ENCODE measurements around the gene AMPD2.

Gene AMPD2

GRCh38 chr1:109653306-109653705 is 33.7 kb downstream of the AMPD2 start:
- Mint-ChIP-seq H3K27me3 (ENCODE audit: low read depth) (peaks cover 25% of the 10 kb centered on the region), H3K9me3 (no peaks in the 10 kb centered on the region), H3K4me3 (peak overlapping the region; percentile 61 to 77 (median 70)), H3K36me3 (ENCODE audit: low read depth) (no peaks in the 10 kb centered on the region), H3K27ac (peak overlapping the region in 1 of 3 experiments; percentile 22), H3K4me1 (peaks cover 33% of the 10 kb centered on the region)
- TF ChIP-seq CTCF (IDR thresholded peaks at IDR 0.05; ENCODE audit: unreplicated experiment in 3 of 3): no peak

- peaks cover 34% of the 10 kb centered on the region for H3K4me1 Mint-ChIP-seq
- peaks cover 25% of the 10 kb centered on the region for H3K27me3 Mint-ChIP-seq (ENCODE audit: low read depth)
- H3K4me3 Mint-ChIP-seq: peak overlapping the region; percentile 67 to 95 (median 71)
- H3K36me3 Mint-ChIP-seq (ENCODE audit: low read depth): peaks cover 4% of the 10 kb centered on the region
- H3K9me3 Mint-ChIP-seq: no peaks in the 10 kb centered on the region
- H3K27ac Mint-ChIP-seq: peak overlapping the region in 1 of 3 experiments; percentile 17
- no peak for TF ChIP-seq CTCF (IDR thresholded peaks at IDR 0.05; ENCODE audit: unreplicated experiment in 3 of 3)
These were observed 34.9 kb downstream of the AMPD2 start for GRCh38 chr1:109654519-109654918.

GRCh38 chr1:109655615-109656519 is 36.2 kb downstream of the AMPD2 start, which contains the start of gene GSTM4:
Gene GSTM4 (plus strand): TSS chr1:109656099. CDS start chr1:109656390, 291 bp downstream.
- Mint-ChIP-seq H3K4me3 (peak within 1 kb of the TSS; percentile 94 to 96 (median 95)), H3K27me3 (ENCODE audit: low read depth) (peaks cover 21% of the 10 kb centered on the region), H3K36me3 (ENCODE audit: low read depth) (peaks cover 12% of the 10 kb centered on the region), H3K4me1 (peaks cover 42% of the 10 kb centered on the region), H3K27ac (peak within 1 kb of the TSS; percentile 71 to 95 (median 87)), H3K9me3 (no peaks in the 10 kb centered on the region)
- no peak for TF ChIP-seq CTCF (IDR thresholded peaks at IDR 0.05; ENCODE audit: unreplicated experiment in 3 of 3)

- peaks cover 42% of the 10 kb centered on the region for H3K4me1 Mint-ChIP-seq
- peak overlapping the region; percentile 78 to 94 (median 82) for H3K4me3 Mint-ChIP-seq
- no peak overlapping the region for H3K27ac Mint-ChIP-seq
- H3K27me3 Mint-ChIP-seq (ENCODE audit: low read depth): peaks cover 14% of the 10 kb centered on the region
- no peaks in the 10 kb centered on the region for H3K9me3 Mint-ChIP-seq
- H3K36me3 Mint-ChIP-seq (ENCODE audit: low read depth): peaks cover 17% of the 10 kb centered on the region
- TF ChIP-seq CTCF (IDR thresholded peaks at IDR 0.05; ENCODE audit: unreplicated experiment in 3 of 3): no peak
These were observed 37.8 kb downstream of the AMPD2 start for GRCh38 chr1:109657395-109657794.

- Mint-ChIP-seq H3K27ac (peak overlapping the region in 1 of 3 experiments; percentile 9), H3K27me3 (ENCODE audit: low read depth) (peaks cover 14% of the 10 kb centered on the region), H3K9me3 (no peaks in the 10 kb centered on the region), H3K4me3 (peak overlapping the region; percentile 78 to 94 (median 82)), H3K36me3 (ENCODE audit: low read depth) (peaks cover 17% of the 10 kb centered on the region), H3K4me1 (peaks cover 41% of the 10 kb centered on the region)
- TF ChIP-seq CTCF (IDR thresholded peaks at IDR 0.05; ENCODE audit: unreplicated experiment in 3 of 3): no peak
These were observed 38.3 kb downstream of the AMPD2 start for GRCh38 chr1:109657970-109658369.

Data from nephron (organoid).